Right forelimb (tissue), 1 donor: ENCODE data around the gene RSPH3.

Source experiments
- DNase-seq: peaks from one replicate; pipeline ENCODE4 v3.0.0-alpha.2; 2018

The RSPH3 gene

GRCh38 chr6:158933079-158933595 is 66.9 kb downstream of the RSPH3 start:
- DNase-seq = no peak

DNA sequence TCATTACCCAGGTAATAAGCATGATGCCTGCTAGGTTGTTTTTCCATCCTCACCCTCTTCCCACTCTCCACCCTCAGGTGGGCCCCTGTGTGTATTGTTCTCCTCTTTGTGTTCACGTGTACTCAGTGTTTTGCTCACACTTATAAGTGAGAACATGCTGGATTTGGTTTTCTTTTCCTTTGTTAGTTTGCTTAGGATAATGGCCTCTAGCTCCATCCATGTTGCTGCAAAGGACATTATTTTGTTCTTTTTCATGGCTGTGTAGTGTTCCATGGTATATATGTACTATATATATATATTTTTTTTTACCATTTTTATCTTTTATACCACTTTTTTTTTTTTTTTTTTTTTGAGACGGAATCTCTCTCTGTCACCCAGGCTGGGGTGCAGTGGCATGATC is 71.9 kb downstream of the RSPH3 start:
- no peak for DNase-seq

GRCh38 chr6:158926414-158926813 is 73.6 kb downstream of the RSPH3 start:
- DNase-seq = no peak

- DNase-seq = no peak
Measured at GRCh38 chr6:158924499-158925455, 75.2 kb downstream of the RSPH3 start.

DNA sequence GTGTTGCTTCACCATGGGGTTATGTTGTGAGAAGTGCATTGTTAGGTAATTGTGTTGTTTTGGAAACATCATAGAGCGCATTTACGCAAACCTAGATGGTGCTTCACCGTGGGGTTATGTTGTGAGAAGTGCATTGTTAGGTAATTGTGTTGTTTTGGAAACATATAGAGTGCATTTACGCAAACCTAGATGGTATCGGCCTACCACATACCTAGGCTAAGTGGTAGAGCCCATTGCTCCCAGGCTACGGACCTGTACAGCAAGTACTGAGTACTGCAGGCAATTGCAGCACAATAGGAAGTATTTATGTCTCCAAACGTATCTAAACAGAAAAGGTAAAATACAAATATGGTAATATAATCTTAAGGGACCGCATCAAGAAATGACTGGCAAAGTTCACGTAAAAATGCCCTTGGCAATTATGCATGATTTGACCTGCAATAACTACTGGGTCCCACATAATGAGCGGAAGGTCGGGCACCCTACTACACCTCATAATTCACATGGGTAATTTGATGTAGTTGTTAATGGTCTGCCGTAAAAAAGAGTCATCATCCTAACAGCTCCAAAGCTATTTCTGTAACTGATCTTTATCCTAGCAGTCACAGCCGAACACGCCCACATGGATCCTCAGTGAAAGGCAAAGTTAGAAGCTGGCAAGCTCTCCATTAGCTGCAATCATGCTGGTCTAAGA is 76.0 kb downstream of the RSPH3 start:
- no peak for DNase-seq
